GM18498 (cell line): ENCODE results near the gene TFDP2.
"Not testable (repeated sequence)": the region's sequence is repeated elsewhere in the genome, so short reads cannot be mapped to it uniquely, and the experiment has no call there.

ENCODE experiments used
- ATAC-seq: cut with Tn5 transposase; IDR thresholded peaks from one replicate; pipeline ENCODE4 v1.9.1; 2021; ENCODE audit warnings: mild to moderate bottlenecking, moderate library complexity; ENCODE audit not compliant: unreplicated experiment

Gene TFDP2

GRCh38 chr3:142129516-142130171, 19.7 kb downstream of the TFDP2 start:
- no peak for ATAC-seq

- ATAC-seq = no peak
Measured at GRCh38 chr3:142127941-142128658, 21.2 kb downstream of the TFDP2 start.

- no peak for ATAC-seq
Measured at GRCh38 chr3:142124243-142124642, 25.1 kb downstream of the TFDP2 start.

- ATAC-seq = no peak
Measured at GRCh38 chr3:142120707-142121106, 28.6 kb downstream of the TFDP2 start.

- no peak for ATAC-seq
Measured at GRCh38 chr3:142118911-142119310, 30.4 kb downstream of the TFDP2 start.

- ATAC-seq = no peak
Measured at GRCh38 chr3:142117056-142117851, 32.1 kb downstream of the TFDP2 start.

GRCh38 chr3:142115867-142116668, 33.3 kb downstream of the TFDP2 start:
- no peak for ATAC-seq

GRCh38 chr3:142112601-142113000, 36.7 kb downstream of the TFDP2 start:
- no peak for ATAC-seq

GRCh38 chr3:142106548-142106947, 42.8 kb downstream of the TFDP2 start:
- ATAC-seq = no peak

GRCh38 chr3:142105991-142106390, 43.4 kb downstream of the TFDP2 start:
- ATAC-seq = no peak

- ATAC-seq = no peak
Measured at GRCh38 chr3:142104763-142105162, 44.6 kb downstream of the TFDP2 start.

GRCh38 chr3:142098964-142099363, 50.4 kb downstream of the TFDP2 start:
- no peak for ATAC-seq

- ATAC-seq = no peak
Measured at GRCh38 chr3:142097099-142097843, 52.1 kb downstream of the TFDP2 start.

GRCh38 chr3:142095841-142096240, 53.5 kb downstream of the TFDP2 start:
- no peak for ATAC-seq

GRCh38 chr3:142088925-142089324, 60.4 kb downstream of the TFDP2 start:
- not testable (repeated sequence) for ATAC-seq

- no peak for ATAC-seq
Measured at GRCh38 chr3:142088522-142088921, 60.8 kb downstream of the TFDP2 start.

- no peak for ATAC-seq
Measured at GRCh38 chr3:142087676-142088075, 61.7 kb downstream of the TFDP2 start.

GRCh38 chr3:142086581-142087090, 62.7 kb downstream of the TFDP2 start:
- no peak for ATAC-seq

GRCh38 chr3:142081178-142081577, 68.2 kb downstream of the TFDP2 start:
- ATAC-seq = no peak
